Neural cell (in vitro differentiated cells): ENCODE data around the gene SOX13.

Source experiments
- EP300 ChIP-seq: fragments of 450-650 bp; conservative IDR thresholded peaks from 2 replicates; pipeline ENCODE4 v1.6.1; 2014; ENCODE audit warnings: antibody characterized with exemption, mild to moderate bottlenecking, moderate library complexity; ENCODE audit not compliant: poor library complexity, severe bottlenecking
- EZH2 ChIP-seq: fragments of 200-600, 300-800 bp; shearing (Covaris generic), sonication (generic); IDR thresholded peaks from 2 replicates; pipeline ENCODE4 v1.6.1; 2014; ENCODE audit warnings: antibody characterized with exemption, low read length, borderline replicate concordance, mild to moderate bottlenecking; ENCODE audit not compliant: insufficient read depth, poor library complexity, severe bottlenecking
- TAF1 ChIP-seq: IDR thresholded peaks from 2 replicates; pipeline ENCODE4 v1.6.1; 2012; ENCODE audit warnings: low read depth

- no peak for TF ChIP-seq TAF1
- TF ChIP-seq EZH2 = no peak
- no peak for TF ChIP-seq EP300
These were observed 102.0 kb downstream of the SOX13 start for GRCh38 chr1:204174958-204175357.
